GM21381 (cell line): ENCODE measurements around the gene RTN4.
A peak's percentile ranks its signal among the peaks of the same experiment; 100 is the strongest.

Experiments
- ATAC-seq: cut with Tn5 transposase; IDR thresholded peaks from one replicate; pipeline ENCODE4 v1.9.1; 2021; ENCODE audit warnings: mild to moderate bottlenecking, moderate library complexity; ENCODE audit not compliant: unreplicated experiment

RTN4 gene

GRCh38 chr2:54955358-54956110, 94.7 kb downstream of the RTN4 start:
- no peak for ATAC-seq

GRCh38 chr2:54954705-54955357, 95.4 kb downstream of the RTN4 start:
- ATAC-seq = no peak

GRCh38 chr2:54954158-54954557, 96.1 kb downstream of the RTN4 start:
- ATAC-seq = no peak

GRCh38 chr2:54952978-54953456, 97.2 kb downstream of the RTN4 start:
- ATAC-seq = no peak

- ATAC-seq = no peak
Measured at GRCh38 chr2:54952425-54952824, 97.8 kb downstream of the RTN4 start.

- ATAC-seq = no peak
Measured at GRCh38 chr2:54950811-54951210, 99.4 kb downstream of the RTN4 start.

- ATAC-seq = no peak
Measured at GRCh38 chr2:54949431-54949830, 100.8 kb downstream of the RTN4 start.

GRCh38 chr2:54948120-54948519, 102.1 kb downstream of the RTN4 start:
- ATAC-seq = no peak

- ATAC-seq = no peak
Measured at GRCh38 chr2:54947646-54948045, 102.6 kb downstream of the RTN4 start.

- no peak for ATAC-seq
Measured at GRCh38 chr2:54947136-54947535, 103.1 kb downstream of the RTN4 start.

GRCh38 chr2:54946220-54946805, 103.9 kb downstream of the RTN4 start:
- ATAC-seq = no peak

- ATAC-seq = peak; percentile 56
Measured at GRCh38 chr2:54945391-54946219, 104.6 kb downstream of the RTN4 start.

- ATAC-seq = no peak
Measured at GRCh38 chr2:54944724-54945326, 105.4 kb downstream of the RTN4 start.

GRCh38 chr2:54942373-54942772, 107.9 kb downstream of the RTN4 start:
- no peak for ATAC-seq

- ATAC-seq = no peak
Measured at GRCh38 chr2:54941248-54941984, 108.8 kb downstream of the RTN4 start.

- ATAC-seq = no peak
Measured at GRCh38 chr2:54940723-54941122, 109.5 kb downstream of the RTN4 start.

- ATAC-seq = no peak
Measured at GRCh38 chr2:54939446-54940118, 110.7 kb downstream of the RTN4 start.

- ATAC-seq = no peak
Measured at GRCh38 chr2:54936766-54937165, 113.5 kb downstream of the RTN4 start.

GRCh38 chr2:54935389-54935788, 114.9 kb downstream of the RTN4 start:
- no peak for ATAC-seq
